Colonic mucosa (tissue), 4 donors: Measurements from ENCODE around the gene WARS2. TPM values are rescaled to one million over a fixed set of nuclear protein-coding genes. Genes with fewer than 3 reads are reported as not detected.

Source experiments
- DNase-seq: peaks from one replicate; pipeline ENCODE4 v3.0.0-alpha.2; 2020
- H3K27ac ChIP-seq: fragments of 200-600 bp; one replicate; pipeline ENCODE4 v1.8.0; 2021
- H3K27me3 ChIP-seq: fragments of 200-600 bp; one replicate; pipeline ENCODE4 v1.8.0; 2021
- H3K36me3 ChIP-seq: fragments of 200-600 bp; one replicate; pipeline ENCODE4 v1.8.0; 2021
- H3K4me1 ChIP-seq: fragments of 200-600 bp; one replicate; pipeline ENCODE4 v1.8.0; 2021; ENCODE audit warnings: mild to moderate bottlenecking
- H3K4me3 ChIP-seq: fragments of 200-600 bp; one replicate; pipeline ENCODE4 v1.8.0; 2021
- H3K9ac ChIP-seq, 2 donors: one replicate each; pipeline ENCODE4 v1.7.0; 2013; ENCODE audit warnings: control low read depth in 2 of 2, low read depth in 2 of 2, low read length in 2 of 2
- H3K9me3 ChIP-seq: fragments of 200-600 bp; one replicate; pipeline ENCODE4 v1.8.0; 2021
- intact Hi-C: fragments of 100-400 bp; cut with DNase I; formaldehyde crosslinking; loops from one replicate; pipeline ENCODE4 v1.14.1; 2022
- total RNA-seq, 2 donors: library from RNA; stranded (reverse); fragmentation: NEBNext Ultra II Directional in 1 of 2; extraction: Animal tissue kit (Norgen Biotek cat#: 25700) in 1 of 2; gene quantifications; one replicate each; pipeline ENCODE4 v1.2.1, GENCODE V29; 2021
- TF ChIP-seq, protein P1 (sequence below): fragments of 200-600 bp; IDR thresholded peaks from one replicate; pipeline ENCODE4 v1.8.0; 2022; ENCODE audit warnings: antibody characterized with exemption, mild to moderate bottlenecking
- donor health status: healthy.
- donor health status: DM: no; HTN: no; CAD: no.
- donor health status: DM: no; HTN: no; CAD: no.

The WARS2 gene
- total RNA-seq, 2 donors from 2014 or later = 18.1 to 18.2 TPM

DNA sequence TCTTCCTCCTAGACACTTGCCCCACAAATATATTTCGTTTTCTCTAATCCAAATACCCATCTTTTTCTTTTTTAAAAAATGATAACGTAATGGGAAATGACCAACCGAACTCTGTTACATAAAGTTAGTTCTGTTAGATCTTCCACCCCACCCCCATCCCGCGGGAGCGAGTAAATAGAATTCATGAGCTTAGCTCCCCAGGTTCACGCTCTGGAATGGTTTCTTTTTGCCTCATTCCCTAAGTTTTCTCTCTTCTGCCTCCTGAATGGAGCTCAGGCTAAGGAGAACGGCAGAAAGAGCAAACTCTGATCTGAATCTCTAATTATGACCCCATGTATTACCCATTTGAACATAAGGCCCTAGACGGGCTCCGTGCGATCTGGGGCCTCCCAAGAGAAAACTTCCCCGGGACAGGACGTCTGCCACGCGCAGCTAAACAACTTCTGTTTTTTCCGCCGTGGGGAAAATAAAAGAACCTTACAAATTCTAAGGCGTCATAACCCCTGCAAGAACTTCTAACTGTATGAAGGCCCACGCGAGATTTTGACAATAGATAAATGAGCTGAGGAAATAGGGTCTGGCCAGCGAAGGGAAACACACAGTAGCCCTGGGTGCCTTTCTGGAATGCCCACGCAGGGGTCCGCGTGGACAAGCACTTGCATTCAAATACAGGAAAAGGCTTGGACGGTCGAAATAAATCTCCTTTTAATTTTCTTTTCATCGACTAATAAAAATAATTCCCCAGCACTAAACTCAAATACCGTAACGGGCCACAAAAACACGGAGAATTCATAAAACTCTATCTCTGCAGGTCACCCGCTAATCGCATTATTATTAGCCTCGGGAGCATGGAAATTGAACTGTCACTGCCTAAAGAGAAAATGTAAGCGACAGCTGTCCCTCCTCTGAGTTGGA, 154.6 kb downstream of the WARS2 start:
- Histone ChIP-seq H3K27me3 (peaks cover 84% of the 10 kb centered on the region), H3K36me3 (no peaks in the 10 kb centered on the region), H3K9ac (no peak overlapping the region), H3K4me1 (peaks cover 9% of the 10 kb centered on the region), H3K27ac (no peak overlapping the region), H3K4me3 (no peak overlapping the region), H3K9me3 (no peaks in the 10 kb centered on the region)
- TF ChIP-seq, protein P1, sequence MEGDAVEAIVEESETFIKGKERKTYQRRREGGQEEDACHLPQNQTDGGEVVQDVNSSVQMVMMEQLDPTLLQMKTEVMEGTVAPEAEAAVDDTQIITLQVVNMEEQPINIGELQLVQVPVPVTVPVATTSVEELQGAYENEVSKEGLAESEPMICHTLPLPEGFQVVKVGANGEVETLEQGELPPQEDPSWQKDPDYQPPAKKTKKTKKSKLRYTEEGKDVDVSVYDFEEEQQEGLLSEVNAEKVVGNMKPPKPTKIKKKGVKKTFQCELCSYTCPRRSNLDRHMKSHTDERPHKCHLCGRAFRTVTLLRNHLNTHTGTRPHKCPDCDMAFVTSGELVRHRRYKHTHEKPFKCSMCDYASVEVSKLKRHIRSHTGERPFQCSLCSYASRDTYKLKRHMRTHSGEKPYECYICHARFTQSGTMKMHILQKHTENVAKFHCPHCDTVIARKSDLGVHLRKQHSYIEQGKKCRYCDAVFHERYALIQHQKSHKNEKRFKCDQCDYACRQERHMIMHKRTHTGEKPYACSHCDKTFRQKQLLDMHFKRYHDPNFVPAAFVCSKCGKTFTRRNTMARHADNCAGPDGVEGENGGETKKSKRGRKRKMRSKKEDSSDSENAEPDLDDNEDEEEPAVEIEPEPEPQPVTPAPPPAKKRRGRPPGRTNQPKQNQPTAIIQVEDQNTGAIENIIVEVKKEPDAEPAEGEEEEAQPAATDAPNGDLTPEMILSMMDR = no peak
- intact Hi-C loops = no loop called here
- DNase-seq = no peak

DNA sequence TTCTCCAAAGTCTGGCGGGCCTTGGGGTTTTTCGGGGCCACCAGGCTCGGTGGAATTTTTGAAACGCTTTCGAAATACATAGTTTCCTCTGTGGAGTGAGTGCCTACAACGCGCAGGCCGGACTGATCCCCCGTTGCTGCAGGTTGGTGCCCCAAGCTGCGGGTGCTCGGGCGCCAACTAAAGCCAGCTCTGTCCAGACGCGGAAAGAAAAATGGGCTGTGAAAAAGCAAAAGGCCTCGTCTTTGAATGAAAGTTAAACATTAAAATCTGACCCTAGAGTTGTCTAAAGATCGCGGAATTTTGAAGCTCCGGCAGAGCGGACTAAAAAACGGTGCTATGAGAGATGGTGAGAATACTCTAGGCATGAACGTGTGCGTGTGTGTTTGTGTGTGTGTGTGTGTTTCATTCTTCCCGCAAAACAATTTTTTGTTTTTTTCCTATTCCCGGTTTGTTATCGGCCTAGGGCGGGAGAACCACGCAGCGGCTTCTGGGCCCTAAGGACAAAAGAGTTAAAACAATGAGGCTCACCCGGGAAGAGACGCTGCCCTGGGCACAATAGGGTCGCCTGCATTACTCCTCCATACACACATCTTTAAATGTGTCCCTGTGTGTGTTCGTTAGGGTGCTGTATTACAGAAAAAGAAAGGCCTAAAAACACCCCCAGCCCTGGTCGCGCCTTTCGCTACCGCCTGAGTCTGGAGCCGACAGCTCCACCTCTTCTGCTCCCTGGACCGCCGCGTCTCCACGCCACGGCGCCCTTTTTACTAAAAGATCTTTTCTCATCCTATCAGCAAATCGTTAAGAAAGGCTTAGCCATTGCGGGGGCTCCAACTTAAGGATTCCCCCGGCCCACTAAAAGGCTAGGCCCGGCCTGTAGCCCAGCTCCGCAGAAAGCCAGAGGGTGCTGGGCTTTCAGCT, 155.5 kb downstream of the WARS2 start:
- no peak for DNase-seq
- TF ChIP-seq, protein P1 = no peak
- H3K9ac ChIP-seq = no peak overlapping the region
- no peaks in the 10 kb centered on the region for H3K36me3 ChIP-seq
- peaks cover 9% of the 10 kb centered on the region for H3K4me1 ChIP-seq
- H3K9me3 ChIP-seq = no peaks in the 10 kb centered on the region
- peaks cover 79% of the 10 kb centered on the region for H3K27me3 ChIP-seq
- peak overlapping the region; percentile 19 for H3K4me3 ChIP-seq
- H3K27ac ChIP-seq = no peak overlapping the region
- intact Hi-C loops = no loop called here

DNA sequence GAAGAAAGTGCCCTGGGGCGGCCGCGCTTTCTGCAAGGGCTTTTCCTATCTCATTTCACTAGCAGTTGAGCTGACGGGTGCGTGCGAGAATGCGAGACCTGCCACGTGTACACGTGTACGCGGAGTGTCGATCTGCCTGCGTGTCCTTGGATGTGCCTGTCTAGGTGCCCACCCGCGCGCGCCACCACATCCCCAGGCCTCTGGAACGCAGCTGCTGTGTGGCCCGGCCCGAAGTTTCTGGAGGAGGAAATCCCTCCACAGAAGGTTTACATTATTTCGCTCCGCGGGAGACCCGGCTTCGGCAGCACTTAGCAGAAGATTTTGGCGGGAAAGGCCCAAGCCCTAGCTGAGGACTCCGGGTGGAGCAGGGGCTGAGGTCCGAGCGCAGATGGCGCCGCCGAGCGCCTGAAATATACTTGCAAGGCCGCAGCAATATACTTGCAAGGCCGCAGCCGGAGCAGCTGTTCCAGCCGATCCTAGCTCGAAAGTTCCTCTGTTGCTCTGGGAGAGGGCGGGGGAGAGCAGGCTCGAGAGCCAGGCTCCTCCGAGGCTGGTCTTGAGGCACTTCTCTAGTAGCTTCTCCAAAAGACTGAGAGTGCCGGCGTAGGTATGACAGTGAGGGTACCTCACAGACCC, 156.2 kb downstream of the WARS2 start:
- peaks cover 79% of the 10 kb centered on the region for H3K27me3 ChIP-seq
- H3K36me3 ChIP-seq = no peaks in the 10 kb centered on the region
- H3K9ac ChIP-seq = no peak overlapping the region
- peaks cover 9% of the 10 kb centered on the region for H3K4me1 ChIP-seq
- H3K27ac ChIP-seq = no peak overlapping the region
- H3K4me3 ChIP-seq = peak overlapping the region; percentile 19
- H3K9me3 ChIP-seq = no peaks in the 10 kb centered on the region
- DNase-seq = no peak
- TF ChIP-seq, protein P1 = no peak
- intact Hi-C loops = no loop called here

DNA sequence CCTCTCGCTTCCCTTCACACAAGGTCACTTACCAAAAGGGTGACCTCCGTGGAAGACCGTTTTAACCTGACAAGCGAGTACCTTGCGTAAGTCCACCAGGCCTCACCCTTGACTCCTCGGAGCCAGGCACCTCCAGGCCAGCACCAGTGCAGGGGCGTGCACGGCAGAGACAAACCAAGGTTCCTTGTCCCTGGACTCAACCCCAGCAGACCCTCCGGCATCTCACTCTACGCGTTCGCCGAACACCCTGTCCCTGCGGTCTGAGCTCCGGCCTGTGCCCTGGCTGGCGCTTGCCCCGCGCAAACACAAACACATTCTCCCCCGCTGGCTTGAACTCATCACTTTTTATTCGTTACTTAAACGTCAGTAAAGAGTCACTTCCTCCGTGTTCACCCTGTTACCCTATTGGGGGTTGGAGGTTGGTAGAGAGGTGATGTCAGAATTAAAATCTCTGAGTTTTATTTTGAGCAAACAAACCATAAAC, 156.9 kb downstream of the WARS2 start:
- Histone ChIP-seq H3K9ac (no peak overlapping the region), H3K4me1 (peaks cover 9% of the 10 kb centered on the region), H3K36me3 (no peaks in the 10 kb centered on the region), H3K4me3 (no peak overlapping the region), H3K27ac (no peak overlapping the region), H3K27me3 (peaks cover 79% of the 10 kb centered on the region), H3K9me3 (no peaks in the 10 kb centered on the region)
- no peak for DNase-seq
- intact Hi-C loops = no loop called here
- TF ChIP-seq, protein P1 = no peak
